Sigmoid colon (tissue), 7 donors: ENCODE measurements around the gene USP4. TPM values are rescaled to one million over a fixed set of nuclear protein-coding genes. Genes with fewer than 3 reads are reported as not detected.
"Not testable (repeated sequence)": the region's sequence is repeated elsewhere in the genome, so short reads cannot be mapped to it uniquely, and the experiment has no call there.

Experiments used
- DNase-seq: peaks from one replicate; pipeline ENCODE4 v3.0.0-alpha.2; 2019
- H3K27ac ChIP-seq, 4 donors: fragments of 200-600 bp; sonication (generic); one replicate each; pipeline ENCODE4 v1.5.1; 2016 to 2019; ENCODE audit warnings: mild to moderate bottlenecking in 1 of 4
- H3K27me3 ChIP-seq, 3 donors: fragments of 200-600 bp; sonication (generic); one replicate each; pipeline ENCODE4 v1.5.1; 2019; ENCODE audit warnings: mild to moderate bottlenecking in 1 of 3
- H3K36me3 ChIP-seq, 4 donors: fragments of 200-600 bp; sonication (generic); one replicate each; pipeline ENCODE4 v1.5.1; 2016 to 2019
- H3K4me1 ChIP-seq, 4 donors: fragments of 200-600 bp; sonication (generic); one replicate each; pipeline ENCODE4 v1.5.1; 2017 to 2019
- H3K4me3 ChIP-seq, 4 donors: fragments of 200-600 bp; sonication (generic); one replicate each; pipeline ENCODE4 v1.5.1; 2017 to 2019; ENCODE audit warnings: mild to moderate bottlenecking in 2 of 4, moderate library complexity in 1 of 4
- H3K9me3 ChIP-seq, 4 donors: fragments of 200-600 bp in 3 of 4; sonication (generic) in 3 of 4; one replicate each; pipeline versions ENCODE4 v1.5.1 to v1.6.1; 2013 to 2019
- EP300 ChIP-seq, 4 donors: sonication (generic); formaldehyde crosslinking; IDR thresholded peaks; one replicate each; pipeline ENCODE4 v1.6.1; 2017; ENCODE audit warnings: antibody characterized with exemption in 4 of 4
- POLR2A ChIP-seq, 2 donors: fragments of 450-650 bp; IDR thresholded peaks; one replicate each; pipeline ENCODE4 v1.6.1; 2016; ENCODE audit warnings: antibody characterized with exemption in 2 of 2, mild to moderate bottlenecking in 2 of 2, moderate library complexity in 2 of 2
- POLR2AphosphoS5 ChIP-seq, 4 donors: sonication (generic); formaldehyde crosslinking; IDR thresholded peaks; one replicate each; pipeline ENCODE4 v1.6.1; 2017; ENCODE audit warnings: antibody characterized with exemption in 4 of 4
- WGBS, 2 donors: extraction: QIAGEN DNeasy Blood & Tissue Kit; methylation state at CpG; one replicate each; pipeline ENCODE4 v1.1.7; 2013; 5-methylcytosine and 5-hydroxymethylcytosine counted together
- intact Hi-C: fragments of 100-400 bp; cut with DNase I; formaldehyde crosslinking; loops from one replicate; pipeline ENCODE4 v1.15.1; 2023
- polyA plus RNA-seq, 3 donors: library from polyadenylated mRNA; stranded (reverse); fragments of 200-250 nt; gene quantifications; one replicate each; pipeline ENCODE4 v1.2.3, GENCODE V29; 2013
- small RNA-seq, 3 donors: library from RNA; depleted of rRNA; stranded (forward); fragments of <200 nt; gene quantifications; one replicate each; pipeline ENCODE3, GENCODE V24; 2016
- total RNA-seq, 4 donors: library from RNA; depleted of rRNA; stranded (reverse); fragments of >200 nt; gene quantifications; one replicate each; pipeline ENCODE4 v1.1.0, GENCODE V29; 2016
- TF ChIP-seq, protein P1 (sequence below), 4 experiments: fragments of 450-650 bp in 3 of 4; fragments of 200-600 bp in 1 of 4; IDR thresholded peaks; one replicate each; pipeline ENCODE4 v1.5.1; 2016 to 2019; ENCODE audit warnings: antibody characterized with exemption in 4 of 4, mild to moderate bottlenecking in 3 of 4, moderate library complexity in 2 of 4
- donor health status: healthy with polysubstance abuse.
- donor health status: Bipolar disorder and iron deficiency.
- donor health status: healthy.

The USP4 gene
- total and polyA plus RNA-seq, 7 donors: 16.3 to 31.9 (median 22.2) TPM

DNA sequence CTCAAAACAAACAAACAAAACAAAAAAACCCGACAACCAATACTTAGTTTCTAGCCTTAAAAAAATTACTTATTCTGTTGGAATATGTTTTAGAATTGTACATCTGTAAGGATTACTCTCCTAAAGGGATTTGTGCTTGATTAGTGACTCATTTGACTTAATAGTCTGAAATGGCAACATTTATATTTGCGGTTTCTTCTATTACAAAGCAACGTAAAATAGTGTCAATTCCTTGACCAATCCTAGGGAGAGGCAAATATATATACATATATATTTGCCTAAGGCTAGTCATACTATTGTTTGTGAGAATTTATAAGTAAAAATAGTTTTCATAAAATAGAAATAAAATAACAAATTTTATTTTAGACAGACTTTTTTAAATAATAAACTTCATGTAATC is 102.5 kb downstream of the USP4 start:
- Histone ChIP-seq H3K4me3 (no peak overlapping the region), H3K27ac (peak overlapping the region in 2 of 4 donors; percentile 84 to 85), H3K27me3 (no peaks in the 10 kb centered on the region), H3K36me3 (no peaks in the 10 kb centered on the region), H3K9me3 (peaks cover 9 to 13% (median 11%) of the 10 kb centered on the region in 4 donors), H3K4me1 (peaks cover 0 to 27% (median 22%) of the 10 kb centered on the region in 4 donors)
- TF ChIP-seq POLR2A (IDR thresholded peaks at IDR 0.05) (no peak), EP300 (IDR thresholded peaks at IDR 0.05) (no peak), POLR2AphosphoS5 (IDR thresholded peaks at IDR 0.05) (no peak)
- TF ChIP-seq, protein P1, sequence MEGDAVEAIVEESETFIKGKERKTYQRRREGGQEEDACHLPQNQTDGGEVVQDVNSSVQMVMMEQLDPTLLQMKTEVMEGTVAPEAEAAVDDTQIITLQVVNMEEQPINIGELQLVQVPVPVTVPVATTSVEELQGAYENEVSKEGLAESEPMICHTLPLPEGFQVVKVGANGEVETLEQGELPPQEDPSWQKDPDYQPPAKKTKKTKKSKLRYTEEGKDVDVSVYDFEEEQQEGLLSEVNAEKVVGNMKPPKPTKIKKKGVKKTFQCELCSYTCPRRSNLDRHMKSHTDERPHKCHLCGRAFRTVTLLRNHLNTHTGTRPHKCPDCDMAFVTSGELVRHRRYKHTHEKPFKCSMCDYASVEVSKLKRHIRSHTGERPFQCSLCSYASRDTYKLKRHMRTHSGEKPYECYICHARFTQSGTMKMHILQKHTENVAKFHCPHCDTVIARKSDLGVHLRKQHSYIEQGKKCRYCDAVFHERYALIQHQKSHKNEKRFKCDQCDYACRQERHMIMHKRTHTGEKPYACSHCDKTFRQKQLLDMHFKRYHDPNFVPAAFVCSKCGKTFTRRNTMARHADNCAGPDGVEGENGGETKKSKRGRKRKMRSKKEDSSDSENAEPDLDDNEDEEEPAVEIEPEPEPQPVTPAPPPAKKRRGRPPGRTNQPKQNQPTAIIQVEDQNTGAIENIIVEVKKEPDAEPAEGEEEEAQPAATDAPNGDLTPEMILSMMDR (IDR thresholded peaks at IDR 0.05): no peak
- intact Hi-C loops: no loop called here
- whole genome bisulfite sequencing, 2 donors: 92 to 95% methylated on average over 3 of the region's 3 CpGs
- DNase-seq: no peak

- peak overlapping the region in 2 of 4 donors; percentile 84 to 85 for H3K27ac ChIP-seq
- H3K27me3 ChIP-seq: no peaks in the 10 kb centered on the region
- no peaks in the 10 kb centered on the region for H3K36me3 ChIP-seq
- H3K4me1 ChIP-seq: peaks cover 0 to 27% (median 22%) of the 10 kb centered on the region in 4 donors
- intact Hi-C loops: no loop called here
- no peak for TF ChIP-seq POLR2A (IDR thresholded peaks at IDR 0.05)
- TF ChIP-seq, protein P1 (IDR thresholded peaks at IDR 0.05): no peak
- no peak for TF ChIP-seq POLR2AphosphoS5 (IDR thresholded peaks at IDR 0.05)
- no peak for TF ChIP-seq EP300 (IDR thresholded peaks at IDR 0.05)
- H3K4me3 ChIP-seq: no peak overlapping the region
- peaks cover 10 to 13% (median 12%) of the 10 kb centered on the region in 4 donors for H3K9me3 ChIP-seq
- DNase-seq: no peak
Observed at GRCh38 chr3:49236226-49236625, 103.6 kb downstream of the USP4 start.

DNA sequence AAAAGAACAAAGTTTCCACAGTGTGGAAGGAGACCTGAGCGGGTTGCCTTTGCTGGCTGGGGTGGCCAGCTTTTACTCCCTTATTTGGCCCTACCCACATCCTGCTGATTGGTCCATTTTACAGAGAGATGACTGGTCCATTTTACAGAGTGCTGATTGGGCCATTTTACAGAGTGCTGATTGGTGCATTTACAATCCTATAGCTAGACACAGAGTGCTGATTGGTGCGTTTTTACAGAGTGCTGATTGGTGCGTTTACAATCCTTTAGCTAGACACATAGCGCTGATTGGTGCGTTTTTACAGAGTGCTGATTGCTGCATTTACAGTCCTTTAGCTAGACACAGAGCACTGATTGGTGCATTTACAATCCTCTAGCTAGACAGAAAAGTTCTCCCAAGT is 111.0 kb downstream of the USP4 start:
- intact Hi-C loops, H3K4me3 ChIP-seq, DNase-seq, H3K36me3 ChIP-seq, H3K27ac ChIP-seq, H3K4me1 ChIP-seq, H3K27me3 ChIP-seq: not testable (repeated sequence)
- WGBS, 2 donors: 91 to 93% methylated on average over 5 of the region's 5 CpGs
- peaks cover 16 to 29% (median 24%) of the 10 kb centered on the region in 4 donors for H3K9me3 ChIP-seq

Small RNA genes lying within 50 kb of the gene (small RNA-seq; reads per million reads assigned to genes)
- 0 reads per million in 3 donors for gene AC121247.2
- 0 reads per million in 3 donors for gene MIR4271
- gene RF00019: 0 reads per million in 3 donors

Other genes with a start within 250 kb of the USP4 start
- 100 to 1,000 TPM in 2 of 4 donors, 10 to 100 TPM in 2; 68.4 to 255 (median 135) TPM for gene QRICH1, start 246.0 kb downstream of the USP4 start, total RNA-seq
- 10 to 100 TPM; 16.8 to 43.1 (median 18.0) TPM for gene QRICH1, start 246.0 kb downstream of the USP4 start, polyA plus RNA-seq
- gene QARS1, start 235.3 kb downstream of the USP4 start, total RNA-seq: 100 to 1,000 TPM; 158 to 262 (median 202) TPM
- 100 to 1,000 TPM; 243 to 363 (median 245) TPM for gene QARS1, start 235.3 kb downstream of the USP4 start, polyA plus RNA-seq
- 10 to 100 TPM; 48.2 to 98.4 (median 55.7) TPM for gene USP19, start 219.2 kb downstream of the USP4 start, total RNA-seq
- 10 to 100 TPM; 22.2 to 33.8 (median 27.3) TPM for gene USP19, start 219.2 kb downstream of the USP4 start, polyA plus RNA-seq
- 100 to 1,000 TPM; 252 to 612 (median 330) TPM for gene LAMB2, start 207.0 kb downstream of the USP4 start, total RNA-seq
- gene LAMB2, start 207.0 kb downstream of the USP4 start, polyA plus RNA-seq: 10 to 100 TPM; 10.2 to 85.0 (median 26.6) TPM
- 10 to 100 TPM; 12.5 to 27.3 (median 16.4) TPM for gene CCDC71, start 173.7 kb downstream of the USP4 start, total RNA-seq
- 10 to 100 TPM; 13.4 to 23.0 (median 15.6) TPM for gene CCDC71, start 173.7 kb downstream of the USP4 start, polyA plus RNA-seq
- 100 to 1,000 TPM in 2 of 4 donors, 10 to 100 TPM in 2; 95.3 to 134 (median 98.0) TPM for gene KLHDC8B, start 168.5 kb downstream of the USP4 start, total RNA-seq
- 10 to 100 TPM; 11.3 to 27.6 (median 16.1) TPM for gene KLHDC8B, start 168.5 kb downstream of the USP4 start, polyA plus RNA-seq
- gene C3orf62, start 62.8 kb downstream of the USP4 start, total RNA-seq: 10 to 100 TPM in 1 of 4 donors, 1 to 10 TPM in 3; 2.5 to 19.4 (median 4.5) TPM
- 1 to 10 TPM; 1.2 to 7.5 (median 1.8) TPM for gene C3orf62, start 62.8 kb downstream of the USP4 start, polyA plus RNA-seq
- gene GPX1, start 18.3 kb upstream of the USP4 start, total RNA-seq: 100 to 1,000 TPM; 164 to 331 (median 268) TPM
- gene GPX1, start 18.3 kb upstream of the USP4 start, polyA plus RNA-seq: 100 to 1,000 TPM; 359 to 380 (median 367) TPM
- 100 to 1,000 TPM; 369 to 440 (median 416) TPM for gene RHOA, start 71.9 kb upstream of the USP4 start, total RNA-seq
- gene RHOA, start 71.9 kb upstream of the USP4 start, polyA plus RNA-seq: 100 to 1,000 TPM; 384 to 516 (median 451) TPM
- 10 to 100 TPM; 15.1 to 25.0 (median 16.5) TPM for gene TCTA, start 72.4 kb upstream of the USP4 start, total RNA-seq
- 10 to 100 TPM; 35.1 to 47.6 (median 40.2) TPM for gene TCTA, start 72.4 kb upstream of the USP4 start, polyA plus RNA-seq
- gene AMT, start 82.4 kb upstream of the USP4 start, total RNA-seq: 10 to 100 TPM in 1 of 4 donors, 1 to 10 TPM in 3; 3.1 to 16.1 (median 4.6) TPM
- 10 to 100 TPM; 11.5 to 12.0 (median 11.8) TPM for gene AMT, start 82.4 kb upstream of the USP4 start, polyA plus RNA-seq
- 1 to 10 TPM; 2.5 to 9.7 (median 4.5) TPM for gene NICN1, start 89.3 kb upstream of the USP4 start, total RNA-seq
- 10 to 100 TPM in 1 of 3 donors, 1 to 10 TPM in 2; 3.6 to 11.6 (median 5.1) TPM for gene NICN1, start 89.3 kb upstream of the USP4 start, polyA plus RNA-seq
- 10 to 100 TPM; 42.8 to 73.4 (median 66.5) TPM for gene DAG1, start 130.2 kb upstream of the USP4 start, total RNA-seq
- gene DAG1, start 130.2 kb upstream of the USP4 start, polyA plus RNA-seq: 10 to 100 TPM in 1 of 3 donors, 1 to 10 TPM in 2; 4.2 to 42.7 (median 7.4) TPM
- under 1 TPM; 0.55 to 0.81 (median 0.69) TPM for gene BSN, start 214.4 kb upstream of the USP4 start, total RNA-seq
- under 1 TPM in 2 of 3 donors, not detected in 1; under 0.01 to 0.35 TPM for gene BSN, start 214.4 kb upstream of the USP4 start, polyA plus RNA-seq